Natural killer cell (primary cell): ENCODE data around the gene BCAP31. TPM values are rescaled to one million over a fixed set of nuclear protein-coding genes. Genes with fewer than 3 reads are reported as not detected.
"Not testable (repeated sequence)": the region's sequence is repeated elsewhere in the genome, so short reads cannot be mapped to it uniquely, and the experiment has no call there.

Experiments used
- ATAC-seq, 3 donors: fragments of 150-1000 bp in 2 of 3; fragments of 200-7000 bp in 1 of 3; cut with Tn5 transposase; 1 replicate in 1 of 3; 2 replicates in 2 of 3; pipeline ENCODE4 v1.10.0; 2021; ENCODE audit warnings: mild to moderate bottlenecking in 2 of 3, moderate library complexity in 2 of 3
- DNase-seq, 2 donors: peaks; one replicate each; pipeline versions ENCODE4 v3.0.0 to v3.0.0-alpha.2; 2013 to 2021; ENCODE audit warnings: mixed read lengths in 1 of 2
- H3K27ac ChIP-seq: one replicate; pipeline ENCODE4 v1.5.1; 2013; ENCODE audit warnings: mild to moderate bottlenecking, low read length
- H3K27me3 ChIP-seq: one replicate; pipeline ENCODE4 v1.6.1; 2013; ENCODE audit warnings: low read length; ENCODE audit not compliant: control insufficient read depth, insufficient read depth
- H3K36me3 ChIP-seq: one replicate; pipeline ENCODE4 v1.6.1; 2013; ENCODE audit warnings: low read length; ENCODE audit not compliant: control insufficient read depth, insufficient read depth
- H3K4me1 ChIP-seq: one replicate; pipeline ENCODE4 v1.6.1; 2013; ENCODE audit warnings: low read length; ENCODE audit not compliant: control insufficient read depth, insufficient read depth
- H3K4me3 ChIP-seq: one replicate; pipeline ENCODE4 v1.5.1; 2013; ENCODE audit warnings: low read length
- H3K9me3 ChIP-seq: one replicate; pipeline ENCODE4 v1.6.1; 2013; ENCODE audit warnings: low read length; ENCODE audit not compliant: control insufficient read depth, insufficient read depth
- H3K27ac Mint-ChIP-seq, 2 donors: one replicate each; pipeline ENCODE4 v1.8.0; 2022; ENCODE audit warnings: mild to moderate bottlenecking in 2 of 2, mixed read lengths in 2 of 2, moderate library complexity in 1 of 2
- H3K27me3 Mint-ChIP-seq, 2 donors: one replicate each; pipeline ENCODE4 v1.8.0; 2022; ENCODE audit warnings: low read depth in 2 of 2, mixed read lengths in 2 of 2
- H3K36me3 Mint-ChIP-seq: one replicate; pipeline ENCODE4 v1.8.0; 2022; ENCODE audit warnings: mixed read lengths
- H3K4me1 Mint-ChIP-seq, 2 donors: one replicate each; pipeline ENCODE4 v1.8.0; 2022; ENCODE audit warnings: mixed read lengths in 2 of 2
- H3K4me3 Mint-ChIP-seq: one replicate; pipeline ENCODE4 v1.8.0; 2022; ENCODE audit warnings: mild to moderate bottlenecking, moderate library complexity, mixed read lengths
- H3K9me3 Mint-ChIP-seq, 2 donors: one replicate each; pipeline ENCODE4 v1.8.0; 2022; ENCODE audit warnings: mixed read lengths in 2 of 2
- WGBS: methylation state at CpG from one replicate; pipeline ENCODE4 v1.1.7; 2013; ENCODE audit warnings: missing lambda C conversion rate; ENCODE audit not compliant: insufficient coverage; 5-methylcytosine and 5-hydroxymethylcytosine counted together
- intact Hi-C: fragments of 100-400 bp; cut with micrococcal nuclease; formaldehyde crosslinking; loops from one replicate; pipeline ENCODE4 v1.14.2; 2022
- total RNA-seq, 4 donors: library from RNA; stranded (reverse); fragments of 120-200 nt in 1 of 4; gene quantifications; one replicate each; pipeline versions ENCODE4 v1.2.3 to v1.2.4, GENCODE V29; 2013 to 2022
- TF ChIP-seq, protein P1 (sequence below): fragments of 200-600 bp; IDR thresholded peaks from one replicate; pipeline ENCODE4 v1.8.0; 2022; ENCODE audit warnings: antibody characterized with exemption

The BCAP31 gene
- total RNA-seq, 3 donors from 2014 or later (not counting 1 experiment from before 2014, with no cell fraction given): 109 to 131 (median 119) TPM

DNA sequence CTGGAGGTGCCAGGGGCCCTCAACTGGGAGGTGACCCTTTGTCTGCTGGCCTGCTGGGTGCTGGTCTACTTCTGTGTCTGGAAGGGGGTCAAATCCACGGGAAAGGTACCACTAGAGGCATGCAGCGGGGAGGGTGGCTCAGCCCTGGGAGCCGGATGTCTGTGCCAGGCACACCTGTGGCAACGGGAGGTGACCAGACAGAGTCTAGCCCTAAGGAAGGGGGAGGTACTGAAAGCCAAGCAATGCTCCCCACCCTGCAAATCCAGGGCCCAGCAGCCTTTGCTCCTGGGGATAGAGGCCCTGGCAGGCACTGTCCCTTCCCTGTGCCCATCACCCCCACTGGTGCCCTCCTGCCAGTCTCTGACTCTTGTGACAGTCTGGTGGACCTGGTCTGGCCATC is 32.2 kb downstream of the BCAP31 start:
- ATAC-seq: no peak
- Histone ChIP-seq H3K9me3 (no peaks in the 10 kb centered on the region), H3K27me3 (no peaks in the 10 kb centered on the region), H3K36me3 (no peaks in the 10 kb centered on the region), H3K4me1 (peaks cover 7% of the 10 kb centered on the region), H3K4me3 (no peak overlapping the region), H3K27ac (no peak overlapping the region)
- Mint-ChIP-seq H3K27ac (no peak overlapping the region), H3K4me3 (no peak overlapping the region), H3K27me3 (peaks cover 0 to 2% of the 10 kb centered on the region in 2 donors), H3K4me1 (no peaks in the 10 kb centered on the region), H3K36me3 (no peaks in the 10 kb centered on the region), H3K9me3 (no peaks in the 10 kb centered on the region)
- no peak for DNase-seq
- 72% methylated on average over 4 of the region's 4 CpGs for WGBS
- TF ChIP-seq, protein P1, sequence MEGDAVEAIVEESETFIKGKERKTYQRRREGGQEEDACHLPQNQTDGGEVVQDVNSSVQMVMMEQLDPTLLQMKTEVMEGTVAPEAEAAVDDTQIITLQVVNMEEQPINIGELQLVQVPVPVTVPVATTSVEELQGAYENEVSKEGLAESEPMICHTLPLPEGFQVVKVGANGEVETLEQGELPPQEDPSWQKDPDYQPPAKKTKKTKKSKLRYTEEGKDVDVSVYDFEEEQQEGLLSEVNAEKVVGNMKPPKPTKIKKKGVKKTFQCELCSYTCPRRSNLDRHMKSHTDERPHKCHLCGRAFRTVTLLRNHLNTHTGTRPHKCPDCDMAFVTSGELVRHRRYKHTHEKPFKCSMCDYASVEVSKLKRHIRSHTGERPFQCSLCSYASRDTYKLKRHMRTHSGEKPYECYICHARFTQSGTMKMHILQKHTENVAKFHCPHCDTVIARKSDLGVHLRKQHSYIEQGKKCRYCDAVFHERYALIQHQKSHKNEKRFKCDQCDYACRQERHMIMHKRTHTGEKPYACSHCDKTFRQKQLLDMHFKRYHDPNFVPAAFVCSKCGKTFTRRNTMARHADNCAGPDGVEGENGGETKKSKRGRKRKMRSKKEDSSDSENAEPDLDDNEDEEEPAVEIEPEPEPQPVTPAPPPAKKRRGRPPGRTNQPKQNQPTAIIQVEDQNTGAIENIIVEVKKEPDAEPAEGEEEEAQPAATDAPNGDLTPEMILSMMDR: no peak
- intact Hi-C loops: no loop called here

DNA sequence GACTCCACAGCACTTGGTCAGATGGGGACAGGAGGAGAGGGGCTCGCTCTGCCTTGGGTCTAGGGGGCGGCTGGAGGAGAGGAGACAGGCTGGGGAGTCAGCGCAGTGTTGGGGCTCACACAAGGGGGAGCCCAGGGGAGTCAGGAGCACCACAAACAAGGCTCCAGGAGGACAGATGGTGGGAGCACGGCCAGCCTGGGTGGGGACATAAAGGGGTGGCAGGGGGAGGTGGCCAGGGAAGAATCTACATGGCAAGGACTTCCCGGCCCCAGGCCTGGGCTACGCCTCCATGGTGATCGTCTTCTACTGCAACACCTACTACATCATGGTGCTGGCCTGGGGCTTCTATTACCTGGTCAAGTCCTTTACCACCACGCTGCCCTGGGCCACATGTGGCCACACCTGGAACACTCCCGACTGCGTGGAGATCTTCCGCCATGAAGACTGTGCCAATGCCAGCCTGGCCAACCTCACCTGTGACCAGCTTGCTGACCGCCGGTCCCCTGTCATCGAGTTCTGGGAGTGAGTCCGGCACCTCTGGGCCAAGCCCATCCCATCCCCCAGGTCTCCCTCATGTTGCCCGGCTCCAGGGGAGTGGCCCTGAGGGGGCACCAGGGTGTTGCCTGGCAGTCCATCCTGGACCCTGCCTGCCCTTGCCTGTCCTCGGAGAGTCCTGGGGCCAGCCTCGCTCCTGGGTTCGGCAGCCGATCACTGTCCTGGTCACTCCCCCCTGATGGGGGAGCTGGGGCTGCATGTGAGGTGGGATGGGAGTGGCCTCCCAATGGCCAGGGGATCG is 33.0 kb downstream of the BCAP31 start:
- intact Hi-C loops, H3K27me3 ChIP-seq, H3K36me3 ChIP-seq, H3K4me1 ChIP-seq, DNase-seq, H3K4me3 Mint-ChIP-seq, H3K36me3 Mint-ChIP-seq, H3K9me3 Mint-ChIP-seq, H3K27ac Mint-ChIP-seq, H3K4me1 Mint-ChIP-seq, H3K4me3 ChIP-seq, H3K9me3 ChIP-seq, H3K27me3 Mint-ChIP-seq, H3K27ac ChIP-seq, ATAC-seq: not testable (repeated sequence)
- WGBS: 90% methylated on average over 16 of the region's 21 CpGs

DNA sequence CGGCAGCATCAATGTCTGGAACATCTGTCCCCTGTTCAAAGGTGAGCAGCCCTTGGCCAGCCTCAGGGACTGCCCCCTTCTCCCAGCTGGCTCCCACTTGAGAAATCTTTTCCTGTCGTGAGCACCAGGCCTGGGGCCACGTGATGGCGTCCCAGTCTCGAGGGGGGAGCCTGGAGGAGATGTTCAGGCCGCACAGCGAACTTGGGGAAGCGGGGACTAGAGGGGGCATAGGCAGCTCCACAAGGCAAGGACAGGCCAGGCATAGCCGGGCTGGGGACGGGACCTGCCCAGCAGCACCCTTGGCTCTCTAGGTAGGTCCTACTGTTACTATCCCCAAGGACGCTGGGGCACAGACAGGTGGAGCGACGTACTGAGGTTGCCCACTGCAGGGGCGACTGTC is 33.7 kb downstream of the BCAP31 start:
- Mint-ChIP-seq H3K36me3 (no peaks in the 10 kb centered on the region), H3K27me3 (peaks cover 0 to 11% of the 10 kb centered on the region in 2 donors), H3K27ac (no peak overlapping the region)

DNA sequence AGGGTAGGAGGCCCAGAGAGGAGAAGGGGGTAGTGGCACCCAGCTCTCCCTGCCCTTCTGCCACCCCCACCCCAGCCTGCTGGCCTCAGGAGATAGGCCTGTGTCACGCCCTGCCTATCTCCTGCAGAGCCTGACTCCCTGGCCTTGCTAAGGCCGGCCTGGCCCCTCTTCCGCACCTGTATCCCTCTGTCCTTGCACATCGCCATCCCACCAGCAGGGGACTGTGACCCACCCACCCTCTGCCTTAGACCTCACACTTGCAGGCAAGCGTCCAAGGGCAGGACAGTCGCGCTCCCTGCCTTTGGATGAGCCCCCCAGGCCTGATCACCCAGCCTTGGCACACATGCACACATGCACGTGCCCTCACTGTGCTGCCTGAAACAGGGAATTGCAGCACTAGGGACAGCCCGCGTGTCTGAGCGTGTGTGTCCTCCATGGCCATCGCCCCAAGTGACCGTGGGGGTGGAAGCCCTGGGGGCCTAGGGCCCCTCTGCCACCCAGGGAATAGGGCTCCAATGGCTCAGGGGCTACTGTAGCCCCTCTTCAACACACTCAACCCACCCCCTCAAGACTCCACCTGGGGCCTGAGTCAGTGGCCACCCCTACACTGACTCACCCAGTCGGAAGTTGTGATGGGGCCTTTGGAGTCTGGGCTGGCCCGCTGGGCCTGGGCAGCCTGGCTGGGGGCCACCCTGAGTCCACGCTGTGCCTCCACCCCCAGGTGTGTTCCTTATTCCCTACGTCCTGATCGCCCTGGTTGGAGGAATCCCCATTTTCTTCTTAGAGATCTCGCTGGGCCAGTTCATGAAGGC is 34.3 kb downstream of the BCAP31 start:
- DNase-seq (no peak), ATAC-seq (no peak)
- intact Hi-C loops: no loop called here
- H3K4me3 ChIP-seq: no peak overlapping the region
- 95% methylated on average over 18 of the region's 19 CpGs for WGBS
- TF ChIP-seq, protein P1: no peak
- no peak overlapping the region for H3K27ac ChIP-seq
- Mint-ChIP-seq H3K9me3 (no peaks in the 10 kb centered on the region), H3K27ac (no peak overlapping the region), H3K36me3 (no peaks in the 10 kb centered on the region), H3K4me3 (peak overlapping the region; percentile 17), H3K27me3 (peaks cover 0 to 11% of the 10 kb centered on the region in 2 donors), H3K4me1 (no peaks in the 10 kb centered on the region)
- peaks cover 7% of the 10 kb centered on the region for H3K4me1 ChIP-seq
- H3K36me3 ChIP-seq: no peaks in the 10 kb centered on the region
- H3K9me3 ChIP-seq: no peaks in the 10 kb centered on the region
- no peaks in the 10 kb centered on the region for H3K27me3 ChIP-seq

More for the DNA sequence above, 33.7 kb downstream of the BCAP31 start:
- Histone ChIP-seq H3K27me3 (no peaks in the 10 kb centered on the region), H3K27ac (no peak overlapping the region), H3K9me3 (no peaks in the 10 kb centered on the region), H3K4me1 (peaks cover 7% of the 10 kb centered on the region), H3K4me3 (no peak overlapping the region), H3K36me3 (no peaks in the 10 kb centered on the region)
- H3K9me3 Mint-ChIP-seq: no peaks in the 10 kb centered on the region
- no peak for ATAC-seq
- no peaks in the 10 kb centered on the region for H3K4me1 Mint-ChIP-seq
- TF ChIP-seq, protein P1: no peak
- WGBS: 79% methylated on average over 10 of the region's 14 CpGs
- no peak overlapping the region for H3K4me3 Mint-ChIP-seq
- intact Hi-C loops: no loop called here
- no peak for DNase-seq
